ENCODE results near the gene SERTAD1.
A peak's percentile ranks its signal among the peaks of the same experiment; 100 is the strongest.
"Not testable (repeated sequence)": the region's sequence is repeated elsewhere in the genome, so short reads cannot be mapped to it uniquely, and the experiment has no call there.

SERTAD1 gene

DNA sequence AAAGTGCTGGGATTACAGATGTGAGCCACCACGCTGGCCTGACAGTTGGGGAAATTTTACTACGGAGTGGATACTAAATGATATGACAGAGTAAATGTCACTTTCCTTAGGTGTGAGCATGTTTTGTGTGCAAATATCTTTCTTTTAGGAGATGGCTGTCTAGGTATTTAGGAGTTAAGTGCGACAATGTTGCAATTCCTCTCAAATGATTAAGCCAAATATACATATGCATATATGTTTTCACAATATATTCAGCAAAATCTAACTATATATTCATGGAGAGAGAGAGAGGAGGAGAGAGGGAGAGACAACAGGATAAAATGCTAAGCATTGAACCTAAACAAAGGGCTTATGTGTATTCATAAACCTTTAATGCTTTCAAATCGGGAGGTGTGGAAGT lies 23.7 kb upstream of the SERTAD1 start:
- no peak for DNase-seq

DNA sequence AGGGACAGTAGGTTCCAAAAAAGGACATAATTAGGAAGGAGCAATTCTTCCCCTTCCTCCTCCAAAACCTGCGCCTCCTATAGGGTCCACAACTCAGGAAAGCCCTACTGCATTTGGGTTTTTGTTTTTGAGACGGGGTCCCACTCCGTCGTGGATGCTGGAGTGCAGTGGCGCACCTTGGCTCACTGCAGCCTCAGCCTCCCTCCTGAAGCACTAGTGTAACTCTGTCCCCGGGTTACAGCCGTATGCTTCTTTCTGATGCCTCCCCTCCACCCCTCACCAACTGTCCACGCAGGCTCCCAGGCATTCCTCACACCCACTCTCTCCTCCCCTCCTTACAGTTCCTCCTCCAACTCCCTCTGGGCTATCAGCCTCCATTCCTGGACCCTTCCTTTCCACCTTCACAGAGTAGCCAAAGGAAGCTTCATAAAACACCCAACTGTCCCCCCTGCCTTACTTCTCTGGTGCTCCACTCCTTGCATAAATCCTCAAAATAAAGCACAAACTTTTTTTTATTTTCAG lies 20.5 kb upstream of the SERTAD1 start:
- no peak for DNase-seq

DNA sequence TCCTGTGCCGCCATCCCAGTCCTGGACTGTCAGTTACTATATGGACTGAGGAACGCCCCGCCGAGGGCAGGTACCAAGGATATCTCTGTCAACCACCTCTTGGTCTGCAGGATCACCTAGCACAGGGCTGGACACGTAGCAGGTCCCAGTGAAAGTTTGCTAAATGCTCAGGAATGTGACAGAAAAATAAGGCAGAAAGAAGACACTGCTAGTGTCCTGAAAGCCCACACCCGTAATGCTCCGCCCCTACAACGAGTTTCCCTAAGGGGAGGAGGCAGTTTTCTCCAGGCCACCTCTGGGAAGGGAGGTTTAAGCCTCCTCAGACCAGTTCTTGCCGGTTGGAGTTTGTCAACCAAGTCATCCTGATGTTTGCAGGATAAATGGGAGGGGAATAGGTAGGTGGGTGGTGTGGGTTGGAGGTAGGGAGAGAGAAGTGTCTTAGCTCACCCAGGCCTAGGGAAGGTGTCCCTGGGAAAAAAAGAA lies 20.0 kb upstream of the SERTAD1 start:
- no peak for DNase-seq

- no peak for DNase-seq
These were observed 19.1 kb upstream of the SERTAD1 start for GRCh38 chr19:40444825-40445312.

DNA sequence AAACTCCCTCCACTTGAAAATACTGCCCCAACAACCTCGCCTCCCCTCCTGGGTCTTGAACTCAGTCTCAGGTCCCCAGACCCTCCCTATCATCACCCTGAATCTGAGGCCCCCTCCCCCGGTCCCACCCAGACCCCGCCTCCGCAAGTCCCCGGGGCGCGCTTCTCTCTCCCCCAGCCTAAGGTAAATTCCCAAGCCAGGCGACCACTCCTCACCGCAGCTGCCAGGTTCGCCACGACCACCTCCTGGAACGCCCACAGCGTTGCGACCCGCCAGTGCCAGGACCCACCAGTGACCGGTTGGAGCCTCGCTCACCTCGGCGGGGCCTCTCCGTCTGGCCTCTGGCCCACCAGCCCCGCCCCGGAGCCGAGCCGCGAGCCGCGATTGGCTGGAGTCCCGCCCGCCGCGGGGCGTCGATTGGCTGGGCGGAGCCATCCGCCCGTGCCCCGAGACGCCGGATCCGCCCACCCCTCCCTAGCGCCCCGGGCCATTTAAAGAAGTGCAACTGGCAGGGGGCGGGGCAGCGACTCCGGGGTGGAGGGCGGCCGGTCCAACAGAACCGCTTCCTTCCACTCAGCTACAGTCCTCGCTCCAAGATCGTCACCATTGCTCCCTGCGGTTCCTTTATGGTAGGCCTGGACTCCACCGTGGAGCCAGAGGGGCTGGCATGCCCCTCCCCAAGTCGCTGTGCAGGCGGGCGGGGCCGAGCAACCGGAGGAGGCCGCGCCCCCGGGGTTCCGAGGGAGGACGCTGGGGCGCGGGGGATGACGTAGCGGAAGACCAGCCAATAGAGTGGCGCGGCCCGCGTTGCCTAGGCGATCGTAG lies 18.4 kb upstream of the SERTAD1 start, which contains the start of gene SERTAD3:
Gene SERTAD3 (minus strand): TSS at position 336 of the 825 bp plus-strand sequence. CDS start 2,255 bp downstream, outside the sequence.
- peak; percentile 97 for DNase-seq

DNA sequence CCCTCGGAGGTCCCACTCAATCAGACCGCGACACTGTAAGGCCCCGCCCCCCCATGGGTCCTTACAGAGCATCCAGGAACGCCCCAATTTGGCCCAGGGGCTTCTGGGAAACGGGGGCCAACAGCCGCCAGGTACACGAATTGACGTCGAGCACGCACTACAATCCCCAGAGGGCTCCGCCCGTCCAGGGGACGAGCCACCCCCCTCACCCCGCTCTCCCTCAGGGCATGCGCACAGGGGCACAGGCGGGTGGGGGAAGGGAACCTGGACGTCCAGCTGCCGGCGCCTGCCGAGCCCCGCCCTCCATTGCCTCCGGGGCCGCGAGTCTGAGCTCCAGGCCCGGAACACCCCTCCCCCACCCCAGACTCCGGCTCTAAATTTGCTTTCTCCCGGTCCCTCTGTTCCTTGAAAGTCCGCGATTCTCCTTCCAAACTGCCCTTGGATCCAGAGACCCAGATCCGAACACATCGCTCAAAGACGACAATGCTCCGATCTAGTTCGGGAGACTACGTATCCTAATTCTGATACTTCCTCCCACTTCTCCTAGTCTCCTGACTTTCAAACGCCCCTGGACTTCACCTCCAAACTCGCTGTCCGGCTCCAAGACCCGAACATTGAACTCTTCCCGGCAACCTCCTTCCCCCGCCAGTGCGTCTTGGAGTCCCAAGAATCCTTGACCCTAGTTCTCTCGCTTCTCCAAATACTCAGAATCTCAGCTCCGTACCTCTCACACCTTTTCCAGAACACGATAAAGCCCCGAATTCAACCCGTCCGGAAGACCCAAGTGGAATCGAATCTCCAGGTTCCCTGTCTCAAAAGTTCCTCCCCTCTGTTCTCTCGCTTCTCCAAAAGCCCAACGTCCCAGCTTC lies 17.6 kb upstream of the SERTAD1 start:
- DNase-seq = peak; percentile 100

DNA sequence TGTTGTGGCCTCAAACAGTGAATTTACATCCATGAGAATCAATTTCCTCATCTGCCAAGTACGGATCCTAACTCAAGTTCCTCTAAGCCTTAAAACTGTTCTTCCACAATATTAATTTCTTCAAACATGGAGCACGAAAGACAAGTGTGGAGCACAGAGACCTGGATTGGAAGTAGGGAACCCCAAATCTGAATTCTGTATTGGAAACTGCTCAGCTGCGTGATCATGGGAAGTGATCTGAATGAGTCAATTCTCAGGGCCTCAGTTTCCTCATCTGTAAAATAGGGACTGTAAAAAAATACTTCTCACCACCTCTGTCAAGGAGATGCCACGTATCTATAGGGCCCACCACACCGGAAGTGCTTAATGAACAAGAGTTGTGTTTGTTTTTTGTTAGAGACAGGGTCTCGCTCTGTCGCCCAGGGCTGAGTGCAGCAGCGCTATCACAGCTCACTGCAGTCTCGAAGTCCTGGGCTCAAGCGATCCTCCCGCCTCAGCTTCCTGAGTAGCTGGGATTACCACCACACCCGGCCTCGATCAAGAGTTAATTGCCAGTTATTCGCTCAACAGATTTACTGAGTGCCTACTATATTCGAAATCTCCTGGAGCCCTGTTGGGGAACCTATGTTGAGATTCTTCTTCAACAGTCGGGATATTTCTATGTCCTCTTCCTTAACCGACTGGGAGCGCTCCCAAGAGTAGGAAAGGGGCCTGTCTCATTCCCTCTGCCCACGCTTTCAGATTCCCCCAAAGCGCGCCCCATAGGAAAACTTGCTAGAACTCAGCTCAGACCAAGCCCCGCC lies 16.7 kb upstream of the SERTAD1 start:
- peak; percentile 11 for DNase-seq

DNA sequence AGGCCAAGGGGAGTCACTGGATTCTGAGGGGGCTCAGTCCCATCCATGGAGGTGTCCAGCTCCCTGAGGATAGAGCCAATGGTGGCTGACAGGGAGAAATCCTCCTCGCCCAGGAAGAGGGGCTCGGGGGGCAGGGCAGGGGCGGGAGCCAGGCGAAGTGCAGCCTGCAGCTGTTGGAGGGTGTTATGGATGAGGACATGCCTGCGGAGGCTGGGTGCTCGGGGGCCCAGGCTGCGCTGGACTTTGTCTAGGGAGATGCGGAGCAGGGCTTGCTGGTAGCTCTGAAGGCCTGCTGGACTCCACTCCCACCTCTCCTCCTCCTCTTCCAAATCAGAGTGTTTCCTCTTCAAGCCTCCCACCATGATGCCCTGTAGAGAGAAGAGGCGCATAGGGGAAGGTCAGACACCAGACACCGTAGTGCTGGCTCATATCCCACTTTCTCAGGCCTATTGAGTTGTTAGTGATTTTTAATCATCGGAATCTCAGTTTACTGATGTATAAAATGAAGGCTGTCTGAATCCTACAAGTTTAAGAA lies 16.0 kb upstream of the SERTAD1 start:
- no peak for DNase-seq

- no peak for DNase-seq
These were observed 12.5 kb upstream of the SERTAD1 start for GRCh38 chr19:40438284-40438683.

DNA sequence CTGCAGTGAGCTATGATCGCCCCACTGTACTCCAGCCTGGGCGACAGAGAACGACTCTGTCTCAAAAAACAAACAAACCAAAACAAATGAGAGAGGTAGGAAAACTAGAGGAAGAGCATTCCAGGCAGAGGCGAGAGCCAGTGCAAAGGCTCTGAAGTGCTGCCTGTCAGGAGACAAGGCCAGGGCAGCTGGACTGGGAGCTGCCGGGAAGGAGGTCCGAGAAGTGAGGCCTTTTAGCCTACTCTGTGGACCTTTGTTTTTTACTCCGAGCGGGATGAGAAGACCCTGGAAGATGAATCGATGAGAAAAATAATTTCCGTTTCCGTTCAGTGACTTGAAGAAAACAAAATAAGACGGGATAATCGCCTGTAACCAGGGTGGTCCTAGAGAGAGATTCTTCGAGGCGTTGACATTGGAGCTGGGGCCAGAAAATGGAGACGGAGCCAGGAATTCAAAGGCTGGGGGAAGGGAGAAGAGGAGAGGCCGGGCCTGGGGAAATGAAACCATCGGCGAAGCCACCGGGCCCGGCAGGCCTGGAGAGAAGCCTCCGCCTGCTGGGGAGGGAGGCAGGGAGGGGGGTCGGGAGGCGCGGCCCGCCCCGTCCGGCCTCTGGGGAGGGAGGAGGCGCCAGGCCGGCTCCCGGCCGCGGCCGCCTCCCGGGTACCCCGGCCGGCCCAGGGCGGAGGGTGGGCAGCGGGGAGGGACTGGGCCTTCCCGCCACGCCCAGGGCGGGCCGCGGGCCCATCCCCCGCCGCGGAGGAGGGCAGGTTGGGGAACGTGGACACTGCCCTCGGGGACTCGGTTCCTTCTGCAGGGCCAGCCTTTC lies 7.8 kb upstream of the SERTAD1 start:
- DNase-seq = peak; percentile 50

- DNase-seq = not testable (repeated sequence)
These were observed 7.0 kb upstream of the SERTAD1 start for GRCh38 chr19:40432760-40433159.

DNA sequence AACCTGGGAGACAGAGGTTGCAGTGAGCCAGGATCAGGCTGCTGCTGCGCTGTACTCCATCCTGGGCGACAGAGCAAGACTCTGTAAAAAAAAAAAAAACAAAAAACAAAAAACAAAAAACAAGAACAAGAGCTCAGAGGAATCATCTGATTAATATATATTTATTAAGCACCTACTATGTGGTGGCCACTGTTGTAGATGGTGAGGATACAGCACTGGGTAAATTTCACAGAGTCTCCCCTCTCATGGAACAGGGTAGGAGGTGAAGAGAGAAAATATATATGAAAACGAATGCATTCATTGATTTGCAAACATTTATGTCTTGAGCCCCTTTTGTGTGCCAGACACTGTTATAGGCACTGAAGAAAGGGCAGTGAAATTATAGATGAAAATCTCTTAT lies 5.9 kb upstream of the SERTAD1 start:
- no peak for DNase-seq

- not testable (repeated sequence) for DNase-seq
These were observed 4.5 kb upstream of the SERTAD1 start for GRCh38 chr19:40430242-40430641.

DNA sequence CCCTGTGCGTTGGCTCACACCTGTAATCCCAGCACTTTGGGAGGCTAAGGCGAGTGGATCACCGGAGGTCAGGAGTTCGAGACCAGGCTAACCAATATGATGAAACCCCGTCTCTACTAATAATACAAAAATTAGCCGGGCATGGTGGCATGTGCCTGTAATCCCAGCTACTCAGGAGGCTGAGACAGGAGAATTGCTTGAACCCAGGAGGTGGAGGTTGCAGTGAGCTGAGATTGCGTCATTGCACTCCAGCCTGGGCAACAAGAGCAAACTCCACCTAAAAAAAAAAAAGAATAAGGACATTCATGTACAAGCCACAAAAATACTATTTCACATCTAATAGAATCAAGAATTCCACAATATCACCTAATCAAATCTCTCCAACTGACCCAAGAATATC lies 2.4 kb upstream of the SERTAD1 start:
- not testable (repeated sequence) for DNase-seq

DNA sequence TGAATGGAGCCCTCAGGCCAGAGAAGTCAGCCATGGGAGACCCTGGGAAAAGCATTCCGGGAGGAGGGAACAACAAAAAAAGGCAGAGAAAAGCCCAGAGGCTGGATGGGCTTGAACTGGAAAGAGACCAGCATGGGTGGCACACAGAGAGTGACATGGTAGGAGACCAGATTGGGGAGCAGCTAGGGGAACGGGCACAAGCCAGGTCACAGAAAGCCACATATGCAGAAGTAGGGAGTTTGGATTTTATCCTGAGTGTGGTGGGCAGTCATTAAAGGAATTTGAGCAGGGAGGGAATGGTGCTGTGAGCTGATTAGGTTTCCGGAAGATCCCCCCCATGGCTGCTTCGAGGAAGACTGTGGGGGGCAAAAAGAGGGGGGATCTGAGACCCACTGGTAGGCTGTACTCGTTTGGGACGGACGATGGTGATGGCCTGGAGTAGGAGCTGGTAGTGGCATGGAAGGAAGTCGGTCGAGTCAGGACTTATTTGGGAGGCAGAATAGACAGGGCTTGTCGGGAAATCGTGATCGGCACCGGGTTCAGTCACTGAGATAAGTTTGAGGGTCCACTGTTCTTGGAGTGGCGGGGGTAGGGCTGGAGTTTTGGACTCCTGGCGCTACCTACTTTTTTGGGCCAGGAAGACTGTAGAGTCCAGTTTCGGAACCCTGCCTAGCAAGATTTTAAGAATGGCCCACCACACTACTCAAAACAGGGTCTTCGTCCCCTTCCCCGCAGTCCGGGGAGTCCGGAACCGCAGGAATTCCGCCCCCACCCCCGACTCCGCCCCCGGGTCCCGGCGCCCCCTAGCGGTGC lies 949 bp downstream of the SERTAD1 start:
- DNase-seq = no peak

- DNase-seq = no peak
These were observed 1.9 kb downstream of the SERTAD1 start for GRCh38 chr19:40423938-40424337.

DNA sequence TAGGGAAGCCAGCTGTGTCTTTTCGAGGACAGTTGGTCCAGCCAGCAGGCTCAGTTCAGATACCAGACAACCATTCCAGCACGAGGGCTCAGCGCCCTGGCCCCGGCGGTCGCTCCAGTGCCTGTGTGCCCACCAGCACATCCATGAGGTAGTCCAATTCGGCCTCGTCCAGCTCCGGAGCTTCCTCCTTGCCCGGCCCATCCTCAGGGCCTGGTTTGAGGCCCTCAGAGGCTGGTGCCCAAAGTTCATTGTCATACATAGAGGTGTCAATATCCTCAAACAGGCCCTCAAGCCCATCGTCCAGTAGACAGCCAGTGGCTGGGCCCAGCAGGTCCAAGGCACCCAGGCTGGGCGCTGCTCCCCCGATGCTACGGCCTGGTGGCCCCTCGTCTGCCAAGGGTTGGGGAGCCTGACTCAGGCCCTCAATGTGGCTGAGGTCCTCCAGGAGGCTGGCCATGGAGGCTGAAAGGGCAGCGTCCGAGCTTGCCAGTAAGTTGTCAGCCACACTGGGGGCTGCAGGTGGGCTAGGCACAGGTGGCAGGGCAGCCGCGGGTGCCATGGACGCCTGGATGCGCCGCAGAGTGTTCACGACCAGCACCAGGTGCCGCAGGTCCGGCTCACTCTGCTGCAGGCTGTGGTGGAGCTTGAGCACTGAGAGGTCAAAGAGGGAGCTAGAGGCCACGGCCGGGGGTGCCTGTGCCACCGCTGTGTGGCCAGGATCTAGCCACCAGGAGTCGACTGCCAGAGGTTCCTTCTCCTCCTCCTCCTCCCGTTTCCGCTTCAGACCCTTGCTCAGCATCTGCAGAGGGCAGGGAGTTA lies 2.8 kb downstream of the SERTAD1 start:
- no peak for DNase-seq

GRCh38 chr19:40421993-40422747 lies 3.6 kb downstream of the SERTAD1 start:
- DNase-seq = no peak
